Panc1 (cell line): ENCODE results near the gene TMEM14C.

Experiments used
- POLR2AphosphoS5 ChIP-seq: IDR thresholded peaks from 2 replicates; pipeline ENCODE4 v1.6.1; 2012; ENCODE audit warnings: mild to moderate bottlenecking, low read depth, low read length, moderate library complexity
- REST ChIP-seq, 2 experiments: IDR thresholded peaks; 2 replicates each; pipeline ENCODE4 v1.6.1; 2011 to 2012; ENCODE audit warnings: low read depth in 2 of 2, control low read depth in 1 of 2, low read length in 1 of 2, mild to moderate bottlenecking in 1 of 2, moderate library complexity in 1 of 2; ENCODE audit not compliant: insufficient read depth in 1 of 2
- TF ChIP-seq, protein P1 (sequence below): fragments of 450-650 bp; IDR thresholded peaks from 2 replicates; pipeline ENCODE4 v1.5.1; 2017; ENCODE audit warnings: mild to moderate bottlenecking

- no peak for TF ChIP-seq POLR2AphosphoS5
- TF ChIP-seq REST (IDR thresholded peaks at IDR 0.05; ENCODE audit: insufficient read depth in 1 of 2, low read depth in 2 of 2, low read length in 1 of 2), result no peak
- TF ChIP-seq, protein P1, sequence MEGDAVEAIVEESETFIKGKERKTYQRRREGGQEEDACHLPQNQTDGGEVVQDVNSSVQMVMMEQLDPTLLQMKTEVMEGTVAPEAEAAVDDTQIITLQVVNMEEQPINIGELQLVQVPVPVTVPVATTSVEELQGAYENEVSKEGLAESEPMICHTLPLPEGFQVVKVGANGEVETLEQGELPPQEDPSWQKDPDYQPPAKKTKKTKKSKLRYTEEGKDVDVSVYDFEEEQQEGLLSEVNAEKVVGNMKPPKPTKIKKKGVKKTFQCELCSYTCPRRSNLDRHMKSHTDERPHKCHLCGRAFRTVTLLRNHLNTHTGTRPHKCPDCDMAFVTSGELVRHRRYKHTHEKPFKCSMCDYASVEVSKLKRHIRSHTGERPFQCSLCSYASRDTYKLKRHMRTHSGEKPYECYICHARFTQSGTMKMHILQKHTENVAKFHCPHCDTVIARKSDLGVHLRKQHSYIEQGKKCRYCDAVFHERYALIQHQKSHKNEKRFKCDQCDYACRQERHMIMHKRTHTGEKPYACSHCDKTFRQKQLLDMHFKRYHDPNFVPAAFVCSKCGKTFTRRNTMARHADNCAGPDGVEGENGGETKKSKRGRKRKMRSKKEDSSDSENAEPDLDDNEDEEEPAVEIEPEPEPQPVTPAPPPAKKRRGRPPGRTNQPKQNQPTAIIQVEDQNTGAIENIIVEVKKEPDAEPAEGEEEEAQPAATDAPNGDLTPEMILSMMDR, result no peak
Observed at GRCh38 chr6:10733151-10733715, 10.4 kb downstream of the TMEM14C start.
